ENCODE results near the gene FILIP1L.

The FILIP1L gene

DNA sequence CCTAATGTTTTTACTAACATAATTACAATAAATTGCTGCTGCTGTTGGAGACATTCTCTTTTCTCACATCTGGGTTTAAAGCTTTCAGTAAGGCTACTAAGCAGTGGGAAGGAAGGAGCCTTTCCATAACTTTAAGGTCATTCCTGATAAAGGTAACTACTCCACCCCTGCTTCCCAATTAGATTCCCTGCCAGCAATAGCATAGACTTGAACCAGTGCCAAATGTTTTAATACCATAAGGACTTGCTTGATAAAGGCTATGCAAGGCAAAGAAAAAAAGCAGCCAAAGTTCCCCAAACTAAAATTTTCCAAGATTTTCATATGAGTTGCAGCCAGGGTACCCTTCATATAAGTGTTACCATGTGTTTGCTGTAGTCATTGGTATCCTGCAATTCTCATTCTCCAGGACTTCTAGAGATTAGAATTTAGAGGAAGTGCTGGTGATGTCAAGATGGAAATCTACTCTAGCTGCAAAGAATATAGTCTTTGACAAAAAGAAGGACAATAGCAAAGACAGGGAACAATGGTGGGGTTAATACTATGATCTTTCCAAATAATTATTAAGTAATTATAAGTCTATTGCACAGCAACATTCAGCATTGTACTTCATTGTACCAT is 106.1 kb downstream of the FILIP1L start:
- no peak for DNase-seq (ENCODE audit: low read depth)

DNA sequence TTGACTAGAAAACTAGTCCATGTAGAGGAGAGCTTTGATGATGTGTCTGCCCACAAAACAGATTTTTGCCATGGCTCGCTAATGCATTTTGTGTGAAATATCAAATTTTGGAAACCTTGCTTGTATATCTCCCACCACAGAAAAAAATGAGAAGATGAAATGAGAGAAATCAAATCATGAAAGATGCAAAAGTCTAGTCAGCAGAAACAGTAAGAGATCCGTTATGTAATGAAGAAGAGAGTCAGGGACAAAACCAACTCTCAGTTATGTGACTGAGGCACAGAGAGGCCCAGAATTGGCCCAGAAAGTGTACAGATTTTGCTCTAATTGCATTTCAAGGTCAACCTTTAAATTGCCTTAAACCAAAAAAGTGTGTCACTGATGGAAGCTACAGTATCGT is 107.0 kb downstream of the FILIP1L start:
- no peak for DNase-seq (ENCODE audit: low read depth)

GRCh38 chr3:100006570-100007271 is 107.6 kb downstream of the FILIP1L start:
- DNase-seq (ENCODE audit: low read depth), result no peak

- DNase-seq (ENCODE audit: low read depth), result no peak
These were observed 108.5 kb downstream of the FILIP1L start for GRCh38 chr3:100005665-100006393.

DNA sequence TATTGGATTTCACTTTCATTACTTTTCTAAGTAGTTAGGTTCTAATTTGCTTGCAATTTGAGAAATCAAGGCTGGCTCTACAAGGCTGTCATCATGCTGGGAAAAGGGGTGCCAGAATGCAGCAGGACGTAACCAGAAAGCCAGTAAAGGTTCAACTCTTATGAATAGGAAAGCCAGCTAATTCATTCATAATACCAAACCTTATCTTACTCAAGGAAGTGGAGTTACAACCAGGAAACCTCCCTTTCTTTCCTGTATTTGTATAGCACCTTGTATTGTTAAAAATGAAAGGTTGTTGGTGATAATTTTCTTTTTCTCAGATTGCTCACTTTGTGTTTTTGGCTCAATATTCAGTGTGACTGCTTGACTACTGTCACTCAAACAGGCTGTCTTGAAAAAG is 109.4 kb downstream of the FILIP1L start:
- no peak for DNase-seq (ENCODE audit: low read depth)

GRCh38 chr3:100003609-100004503 is 110.4 kb downstream of the FILIP1L start:
- no peak for DNase-seq (ENCODE audit: low read depth)

DNA sequence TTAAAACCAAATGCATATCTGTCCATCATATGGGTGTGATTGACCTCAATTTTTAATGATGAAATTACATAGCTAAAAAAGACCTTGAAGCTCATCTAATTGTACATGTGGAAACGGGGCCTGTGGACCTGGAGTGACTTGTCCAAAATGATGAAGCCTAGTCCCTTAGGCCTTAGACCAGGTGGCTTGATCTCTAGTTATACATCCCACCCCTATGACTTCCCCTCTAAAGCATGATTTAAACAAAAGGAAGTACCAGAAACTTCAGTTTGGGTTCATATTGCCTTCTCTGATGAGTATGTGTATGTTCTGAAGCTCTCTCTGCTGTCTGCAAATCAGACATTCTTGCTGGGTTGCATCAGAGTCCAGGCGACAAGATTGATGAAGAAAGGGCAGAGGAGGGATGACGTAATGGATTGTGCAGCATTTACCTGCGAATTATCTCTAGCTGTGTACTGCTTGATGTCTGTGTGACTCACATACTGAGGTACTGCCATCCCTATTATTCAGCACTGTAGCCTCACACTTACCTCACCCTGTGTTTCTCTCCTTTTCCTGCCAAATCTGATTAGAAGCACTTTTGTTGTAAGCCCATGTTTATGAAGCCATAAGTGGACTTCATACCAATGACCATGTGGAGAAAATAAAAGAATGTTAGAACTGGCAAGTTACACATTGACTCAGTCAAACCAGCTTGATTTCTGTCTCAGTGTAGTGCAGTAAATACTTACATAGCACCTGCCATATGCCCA is 111.5 kb downstream of the FILIP1L start:
- DNase-seq (ENCODE audit: low read depth), result no peak

- no peak for DNase-seq (ENCODE audit: low read depth)
These were observed 112.6 kb downstream of the FILIP1L start for GRCh38 chr3:100001526-100002270.

DNA sequence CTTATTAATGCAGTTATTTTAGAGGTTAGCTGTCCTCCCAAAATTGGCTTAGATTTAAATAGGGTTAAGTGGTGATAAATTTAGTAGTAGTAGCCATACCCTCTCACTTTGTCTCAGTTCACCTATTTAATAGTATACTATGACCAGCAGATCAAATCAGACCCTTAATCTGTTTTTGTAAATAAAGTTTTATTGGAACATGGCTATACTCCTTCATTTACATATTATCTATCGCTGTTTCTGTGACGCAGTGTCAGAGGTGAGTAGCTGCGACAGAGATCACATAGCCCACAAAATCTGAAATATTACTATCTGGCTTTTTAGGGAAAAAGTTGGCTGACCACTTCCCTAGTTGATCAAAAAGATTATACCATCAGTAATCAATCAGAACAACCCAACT is 113.2 kb downstream of the FILIP1L start:
- no peak for DNase-seq (ENCODE audit: low read depth)

DNA sequence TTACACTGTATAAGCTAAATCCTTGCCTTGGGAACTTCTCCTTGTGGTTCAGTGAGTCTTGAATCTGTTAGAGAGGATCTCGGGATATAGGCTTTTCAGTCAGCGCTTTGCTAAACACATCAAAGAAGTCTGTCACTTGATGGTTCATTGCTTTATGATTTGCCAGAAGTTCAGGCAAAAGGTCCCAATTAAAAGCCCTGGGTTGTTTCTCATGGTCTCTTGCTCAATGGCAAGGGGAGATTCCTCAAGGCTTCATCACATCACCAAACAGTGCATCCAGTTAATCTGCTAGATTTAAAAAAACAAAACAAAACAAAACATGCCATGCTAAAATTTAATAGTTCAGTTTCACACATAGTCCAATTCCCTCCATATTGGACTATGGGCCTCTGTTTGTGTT is 114.8 kb downstream of the FILIP1L start:
- no peak for DNase-seq (ENCODE audit: low read depth)

GRCh38 chr3:99997293-99997692 is 117.0 kb downstream of the FILIP1L start:
- DNase-seq (ENCODE audit: low read depth), result no peak

- DNase-seq (ENCODE audit: low read depth), result no peak
These were observed 124.1 kb downstream of the FILIP1L start for GRCh38 chr3:99990179-99990578.

- DNase-seq (ENCODE audit: low read depth), result no peak
These were observed 129.6 kb downstream of the FILIP1L start for GRCh38 chr3:99984668-99985067.

DNA sequence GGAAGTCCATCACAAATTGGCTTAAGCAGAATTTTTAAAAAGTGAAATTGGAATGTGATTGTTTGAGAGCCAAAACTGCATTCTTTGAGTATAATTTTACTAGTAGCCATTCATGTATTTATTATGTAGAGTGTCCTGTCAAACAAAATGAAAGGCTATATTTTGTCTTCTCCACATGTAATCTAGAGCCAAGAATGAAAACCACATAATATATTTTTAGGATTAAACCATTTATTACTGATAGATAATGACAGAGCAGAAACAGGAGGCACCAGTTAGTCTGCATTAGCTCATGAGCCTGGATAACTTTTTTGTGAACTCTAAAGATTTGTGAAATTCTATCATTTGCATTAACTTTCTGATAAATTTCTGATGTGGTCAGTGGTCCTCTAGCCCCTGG is 130.2 kb downstream of the FILIP1L start:
- no peak for DNase-seq (ENCODE audit: low read depth)

GRCh38 chr3:99982650-99983049 is 131.7 kb downstream of the FILIP1L start:
- no peak for DNase-seq (ENCODE audit: low read depth)

DNA sequence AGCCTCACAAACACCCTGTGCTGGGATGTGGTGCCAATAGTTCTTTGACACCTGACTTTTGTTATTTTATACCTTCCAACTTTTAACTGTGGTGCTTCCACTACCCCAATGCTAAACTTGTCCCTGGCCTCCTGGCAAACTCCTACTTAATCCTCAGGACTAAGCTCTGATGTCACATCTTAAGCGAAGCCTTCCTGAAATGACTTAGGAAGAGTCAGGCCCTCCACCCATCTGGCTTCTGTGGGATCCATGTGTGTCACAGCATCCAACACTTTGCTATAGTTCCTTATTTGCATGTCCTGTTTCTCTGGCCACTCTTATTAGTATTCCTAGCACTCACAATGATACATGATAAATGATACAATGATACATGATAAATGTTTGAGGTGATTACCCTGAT is 133.2 kb downstream of the FILIP1L start:
- DNase-seq (ENCODE audit: low read depth), result no peak

GRCh38 chr3:99980606-99981005 is 133.7 kb downstream of the FILIP1L start:
- no peak for DNase-seq (ENCODE audit: low read depth)

- DNase-seq (ENCODE audit: low read depth), result no peak
These were observed 136.1 kb downstream of the FILIP1L start for GRCh38 chr3:99978221-99978620.

DNA sequence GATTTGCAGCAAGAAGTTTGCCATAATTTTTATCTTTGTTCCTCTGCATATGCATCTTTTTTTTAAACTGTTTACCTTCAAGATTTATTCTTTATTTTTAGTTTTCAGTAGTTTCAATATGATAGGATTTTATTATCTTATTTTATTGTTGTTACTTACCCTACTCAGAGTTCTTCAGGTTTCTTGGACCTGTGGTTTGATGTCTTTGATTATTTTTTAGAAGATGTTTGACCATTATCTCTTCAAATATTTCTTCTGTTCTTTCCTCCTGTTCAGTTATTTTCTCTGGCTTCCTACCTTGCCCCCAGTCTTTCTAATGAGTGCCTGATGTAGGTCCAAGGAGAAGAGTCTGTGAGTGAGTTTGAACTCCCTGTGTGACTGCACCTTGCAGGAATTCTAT is 137.7 kb downstream of the FILIP1L start:
- DNase-seq (ENCODE audit: low read depth), result no peak

DNA sequence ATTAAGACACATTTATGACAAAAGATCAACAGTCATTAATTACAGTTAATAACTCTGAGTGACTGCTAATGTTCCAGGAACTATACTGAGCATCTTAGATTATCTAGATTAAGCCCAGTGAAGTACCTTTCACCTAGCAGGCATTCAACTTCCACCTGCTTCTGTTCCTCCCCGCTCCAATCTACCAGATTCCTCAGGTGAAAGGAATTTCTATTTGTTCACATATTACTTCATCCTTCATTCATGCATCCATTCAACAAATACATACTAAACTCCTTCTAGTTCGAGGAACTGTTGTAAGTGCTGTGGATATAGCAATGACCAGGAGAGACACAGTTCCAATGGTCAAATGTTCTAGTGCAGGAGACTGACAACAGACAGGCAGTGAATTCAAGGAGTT is 139.3 kb downstream of the FILIP1L start:
- DNase-seq (ENCODE audit: low read depth), result no peak
